ENCODE results near the gene FKBP15. TPM values are rescaled to one million over a fixed set of nuclear protein-coding genes. Genes with fewer than 3 reads are reported as not detected.
A peak's percentile ranks its signal among the peaks of the same experiment; 100 is the strongest.
"Not testable (repeated sequence)": the region's sequence is repeated elsewhere in the genome, so short reads cannot be mapped to it uniquely, and the experiment has no call there.

FKBP15 gene
- total RNA-seq, 1 donor from 2014 or later: 23.8 TPM

GRCh38 chr9:113241161-113241560 lies 20.1 kb upstream of the FKBP15 start:
- Mint-ChIP-seq H3K9me3 (no peaks in the 10 kb centered on the region), H3K4me1 (ENCODE audit: unreplicated experiment) (peaks cover 6% of the 10 kb centered on the region), H3K27ac (peak overlapping the region; percentile 87), H3K27me3 (no peaks in the 10 kb centered on the region), H3K36me3 (no peaks in the 10 kb centered on the region), H3K4me3 (peak overlapping the region; percentile 69)
- TF ChIP-seq CTCF (conservative IDR thresholded peaks at IDR 0.05): no peak
- no peak for DNase-seq (ENCODE audit: extremely low spot score, unreplicated experiment)

GRCh38 chr9:113238859-113239232 lies 17.8 kb upstream of the FKBP15 start:
- Mint-ChIP-seq H3K9me3 (no peaks in the 10 kb centered on the region), H3K4me1 (ENCODE audit: unreplicated experiment) (peaks cover 6% of the 10 kb centered on the region), H3K4me3 (no peak overlapping the region), H3K27ac (no peak overlapping the region), H3K36me3 (peaks cover 5% of the 10 kb centered on the region), H3K27me3 (no peaks in the 10 kb centered on the region)
- DNase-seq (ENCODE audit: extremely low spot score, unreplicated experiment): no peak
- TF ChIP-seq CTCF (conservative IDR thresholded peaks at IDR 0.05): no peak

- H3K27ac Mint-ChIP-seq: no peak overlapping the region
- no peak for DNase-seq (ENCODE audit: extremely low spot score, unreplicated experiment)
- peaks cover 6% of the 10 kb centered on the region for H3K4me1 Mint-ChIP-seq (ENCODE audit: unreplicated experiment)
- no peak overlapping the region for H3K4me3 Mint-ChIP-seq
- H3K27me3 Mint-ChIP-seq: no peaks in the 10 kb centered on the region
- no peak for TF ChIP-seq CTCF (conservative IDR thresholded peaks at IDR 0.05)
- H3K36me3 Mint-ChIP-seq: peaks cover 5% of the 10 kb centered on the region
- no peaks in the 10 kb centered on the region for H3K9me3 Mint-ChIP-seq
These were observed 17.3 kb upstream of the FKBP15 start for GRCh38 chr9:113238202-113238858.

- H3K9me3 Mint-ChIP-seq: no peaks in the 10 kb centered on the region
- no peak for TF ChIP-seq CTCF (conservative IDR thresholded peaks at IDR 0.05)
- no peak overlapping the region for H3K27ac Mint-ChIP-seq
These were observed 15.9 kb upstream of the FKBP15 start for GRCh38 chr9:113237026-113237425.

GRCh38 chr9:113235701-113236255 lies 14.7 kb upstream of the FKBP15 start:
- H3K27me3 Mint-ChIP-seq; H3K4me3 Mint-ChIP-seq; H3K9me3 Mint-ChIP-seq; DNase-seq (ENCODE audit: extremely low spot score, unreplicated experiment); H3K36me3 Mint-ChIP-seq: not testable (repeated sequence)
- Mint-ChIP-seq H3K27ac (peak overlapping the region; percentile 69), H3K4me1 (ENCODE audit: unreplicated experiment) (peaks cover 14% of the 10 kb centered on the region)

More at GRCh38 chr9:113237026-113237425, 15.9 kb upstream of the FKBP15 start:
- H3K4me1 Mint-ChIP-seq (ENCODE audit: unreplicated experiment): peaks cover 13% of the 10 kb centered on the region
- DNase-seq (ENCODE audit: extremely low spot score, unreplicated experiment): no peak
- H3K36me3 Mint-ChIP-seq: peaks cover 5% of the 10 kb centered on the region
- no peak overlapping the region for H3K4me3 Mint-ChIP-seq
- H3K27me3 Mint-ChIP-seq: no peaks in the 10 kb centered on the region

GRCh38 chr9:113231701-113232100 lies 10.6 kb upstream of the FKBP15 start:
- no peak overlapping the region for H3K4me3 Mint-ChIP-seq
- H3K27ac Mint-ChIP-seq: no peak overlapping the region
- H3K36me3 Mint-ChIP-seq: peaks cover 5% of the 10 kb centered on the region
- peaks cover 21% of the 10 kb centered on the region for H3K4me1 Mint-ChIP-seq (ENCODE audit: unreplicated experiment)
- no peak for DNase-seq (ENCODE audit: extremely low spot score, unreplicated experiment)
- no peaks in the 10 kb centered on the region for H3K27me3 Mint-ChIP-seq
- TF ChIP-seq CTCF (conservative IDR thresholded peaks at IDR 0.05): no peak
- no peaks in the 10 kb centered on the region for H3K9me3 Mint-ChIP-seq
